Osteocyte (in vitro differentiated cells): ENCODE measurements around the gene DGKZ. TPM values are rescaled to one million over a fixed set of nuclear protein-coding genes. Genes with fewer than 3 reads are reported as not detected.
"Not testable (repeated sequence)": the region's sequence is repeated elsewhere in the genome, so short reads cannot be mapped to it uniquely, and the experiment has no call there.

Experiments
- DNase-seq: peaks from one replicate; pipeline ENCODE4 v3.0.0; 2021; ENCODE audit warnings: mixed read lengths; ENCODE audit not compliant: unreplicated experiment; ENCODE audit errors: extremely low spot score
- H3K27ac Mint-ChIP-seq: one replicate; pipeline ENCODE4 v1.8.0; 2021; ENCODE audit warnings: mild to moderate bottlenecking, mixed read lengths; ENCODE audit not compliant: unreplicated experiment
- H3K27me3 Mint-ChIP-seq: one replicate; pipeline ENCODE4 v1.8.0; 2021; ENCODE audit warnings: mixed read lengths; ENCODE audit not compliant: unreplicated experiment
- H3K36me3 Mint-ChIP-seq: one replicate; pipeline ENCODE4 v1.8.0; 2021; ENCODE audit warnings: mixed read lengths; ENCODE audit not compliant: unreplicated experiment
- H3K4me1 Mint-ChIP-seq: one replicate; pipeline ENCODE4 v1.8.0; 2021; ENCODE audit warnings: mixed read lengths; ENCODE audit not compliant: unreplicated experiment
- H3K4me3 Mint-ChIP-seq: one replicate; pipeline ENCODE4 v1.8.0; 2021; ENCODE audit warnings: mild to moderate bottlenecking, moderate library complexity, mixed read lengths; ENCODE audit not compliant: unreplicated experiment
- H3K9me3 Mint-ChIP-seq: one replicate; pipeline ENCODE4 v1.8.0; 2021; ENCODE audit warnings: mixed read lengths; ENCODE audit not compliant: unreplicated experiment
- total RNA-seq: library from RNA; stranded (reverse); gene quantifications from 2 replicates; pipeline ENCODE4 v1.2.1, GENCODE V29; 2021
- TF ChIP-seq, protein P1 (sequence below): fragments of 200-600 bp; sonication (generic); IDR thresholded peaks from 2 replicates; pipeline ENCODE4 v1.5.0; 2021; ENCODE audit warnings: antibody characterized with exemption, mild to moderate bottlenecking, moderate library complexity

DGKZ gene
- total RNA-seq, 1 donor from 2014 or later, result 49.9 TPM

DNA sequence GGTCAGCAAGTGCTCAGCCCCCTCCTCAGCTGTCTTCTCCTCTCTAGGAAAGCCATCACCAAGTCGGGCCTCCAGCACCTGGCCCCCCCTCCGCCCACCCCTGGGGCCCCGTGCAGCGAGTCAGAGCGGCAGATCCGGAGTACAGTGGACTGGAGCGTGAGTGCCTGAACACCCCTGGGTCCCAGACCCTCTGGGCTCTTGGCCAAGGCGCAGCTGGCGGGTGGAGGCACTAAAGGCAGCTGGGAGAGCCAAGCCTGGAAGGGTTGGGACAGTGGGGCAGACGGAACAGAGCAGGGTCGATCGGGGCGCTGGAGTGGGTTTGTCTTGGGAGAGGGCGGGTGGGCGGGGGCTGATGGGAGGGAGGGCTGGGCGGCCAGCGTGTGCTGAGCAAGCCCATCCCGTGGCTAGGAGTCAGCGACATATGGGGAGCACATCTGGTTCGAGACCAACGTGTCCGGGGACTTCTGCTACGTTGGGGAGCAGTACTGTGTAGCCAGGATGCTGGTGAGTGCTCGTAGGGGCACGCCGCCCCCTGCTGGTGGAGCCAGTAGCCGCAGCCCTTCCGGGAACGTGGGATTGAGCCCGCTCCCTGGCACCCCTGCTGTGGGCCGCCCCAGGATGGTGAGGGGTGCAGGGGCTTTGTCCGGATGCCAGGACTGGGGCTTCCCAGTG lies 20.1 kb downstream of the DGKZ start:
- TF ChIP-seq, protein P1, sequence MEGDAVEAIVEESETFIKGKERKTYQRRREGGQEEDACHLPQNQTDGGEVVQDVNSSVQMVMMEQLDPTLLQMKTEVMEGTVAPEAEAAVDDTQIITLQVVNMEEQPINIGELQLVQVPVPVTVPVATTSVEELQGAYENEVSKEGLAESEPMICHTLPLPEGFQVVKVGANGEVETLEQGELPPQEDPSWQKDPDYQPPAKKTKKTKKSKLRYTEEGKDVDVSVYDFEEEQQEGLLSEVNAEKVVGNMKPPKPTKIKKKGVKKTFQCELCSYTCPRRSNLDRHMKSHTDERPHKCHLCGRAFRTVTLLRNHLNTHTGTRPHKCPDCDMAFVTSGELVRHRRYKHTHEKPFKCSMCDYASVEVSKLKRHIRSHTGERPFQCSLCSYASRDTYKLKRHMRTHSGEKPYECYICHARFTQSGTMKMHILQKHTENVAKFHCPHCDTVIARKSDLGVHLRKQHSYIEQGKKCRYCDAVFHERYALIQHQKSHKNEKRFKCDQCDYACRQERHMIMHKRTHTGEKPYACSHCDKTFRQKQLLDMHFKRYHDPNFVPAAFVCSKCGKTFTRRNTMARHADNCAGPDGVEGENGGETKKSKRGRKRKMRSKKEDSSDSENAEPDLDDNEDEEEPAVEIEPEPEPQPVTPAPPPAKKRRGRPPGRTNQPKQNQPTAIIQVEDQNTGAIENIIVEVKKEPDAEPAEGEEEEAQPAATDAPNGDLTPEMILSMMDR, result peak; percentile 93
- Mint-ChIP-seq H3K36me3 (no peaks in the 10 kb centered on the region), H3K27ac (no peak overlapping the region), H3K9me3 (no peaks in the 10 kb centered on the region), H3K4me3 (no peak overlapping the region), H3K4me1 (peaks cover 47% of the 10 kb centered on the region), H3K27me3 (no peaks in the 10 kb centered on the region)
- DNase-seq, result peak; percentile 90

DNA sequence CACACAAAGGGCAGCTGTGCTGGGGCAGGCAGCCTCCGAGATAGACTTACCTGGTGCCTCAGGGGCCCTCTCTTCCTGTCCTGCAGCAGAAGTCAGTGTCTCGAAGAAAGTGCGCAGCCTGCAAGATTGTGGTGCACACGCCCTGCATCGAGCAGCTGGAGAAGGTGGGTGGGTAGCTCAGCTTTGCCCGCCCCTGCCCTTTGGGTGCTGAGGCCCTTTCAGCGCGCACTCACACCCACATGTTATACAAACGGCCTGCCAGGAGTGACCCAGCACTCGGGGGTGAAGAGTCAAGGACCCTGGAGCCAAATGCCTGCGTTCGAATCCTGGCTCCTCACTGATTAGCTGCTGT lies 20.6 kb downstream of the DGKZ start:
- H3K9me3 Mint-ChIP-seq, result no peaks in the 10 kb centered on the region
- peaks cover 42% of the 10 kb centered on the region for H3K4me1 Mint-ChIP-seq
- H3K27ac Mint-ChIP-seq, result no peak overlapping the region
- H3K27me3 Mint-ChIP-seq, result no peaks in the 10 kb centered on the region
- DNase-seq, result no peak
- TF ChIP-seq, protein P1, result peak; percentile 4
- no peaks in the 10 kb centered on the region for H3K36me3 Mint-ChIP-seq
- H3K4me3 Mint-ChIP-seq, result no peak overlapping the region

DNA sequence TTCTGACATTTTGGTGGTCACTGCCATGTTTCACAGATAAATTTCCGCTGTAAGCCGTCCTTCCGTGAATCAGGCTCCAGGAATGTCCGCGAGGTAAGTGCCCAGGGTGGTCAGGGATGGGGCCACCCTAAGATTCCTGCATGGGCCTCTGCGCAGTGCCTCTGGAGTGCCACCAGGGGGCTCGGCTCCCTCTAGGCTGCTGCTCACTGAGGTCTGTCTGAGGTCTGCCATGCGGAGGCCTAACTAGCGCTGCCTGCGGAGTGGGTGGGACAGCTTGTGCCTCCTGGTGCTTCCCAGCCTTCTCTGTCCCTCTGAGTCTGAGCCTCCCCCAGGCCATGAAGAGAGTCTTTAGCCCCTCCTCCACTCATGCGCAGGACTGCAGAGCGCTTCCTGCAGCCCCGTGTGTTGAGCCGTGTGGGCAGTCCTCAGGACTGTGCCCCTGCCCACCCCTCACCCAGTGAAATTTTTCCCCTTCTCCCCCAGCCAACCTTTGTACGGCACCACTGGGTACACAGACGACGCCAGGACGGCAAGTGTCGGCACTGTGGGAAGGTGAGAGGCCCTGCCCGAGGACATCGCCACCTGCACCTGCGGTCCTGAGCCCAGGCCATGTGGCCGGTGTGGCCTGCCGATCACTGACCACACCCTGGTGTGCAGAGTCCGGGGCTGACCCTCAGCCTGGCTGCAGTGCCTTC lies 22.3 kb downstream of the DGKZ start:
- H3K4me1 Mint-ChIP-seq, result peaks cover 30% of the 10 kb centered on the region
- no peak overlapping the region for H3K4me3 Mint-ChIP-seq
- H3K9me3 Mint-ChIP-seq, result no peaks in the 10 kb centered on the region
- no peaks in the 10 kb centered on the region for H3K36me3 Mint-ChIP-seq
- no peak overlapping the region for H3K27ac Mint-ChIP-seq
- TF ChIP-seq, protein P1, result peak; percentile 90
- no peak for DNase-seq
- no peaks in the 10 kb centered on the region for H3K27me3 Mint-ChIP-seq

DNA sequence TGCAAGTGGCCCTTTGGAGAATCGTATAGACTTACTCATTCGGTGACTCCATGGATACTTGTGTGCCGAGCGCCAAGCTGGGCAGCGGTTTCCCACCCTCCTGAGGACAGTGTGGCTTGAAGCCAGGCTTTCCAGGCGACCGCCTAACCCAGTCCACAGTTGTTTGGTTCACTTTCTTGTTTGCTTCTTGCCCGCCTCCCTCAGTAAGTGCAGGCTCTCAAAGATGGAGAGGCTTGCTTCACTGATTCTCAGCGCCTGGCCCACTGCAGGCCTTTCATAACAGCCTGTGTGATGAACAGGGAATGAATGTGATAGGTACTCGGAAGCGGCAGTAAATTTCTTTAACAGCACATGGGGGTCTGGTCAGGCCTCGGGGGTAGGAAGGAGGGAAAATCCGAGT lies 23.0 kb downstream of the DGKZ start:
- Mint-ChIP-seq H3K27ac (no peak overlapping the region), H3K4me3 (no peak overlapping the region), H3K4me1 (peaks cover 28% of the 10 kb centered on the region), H3K9me3 (no peaks in the 10 kb centered on the region), H3K27me3 (no peaks in the 10 kb centered on the region), H3K36me3 (peaks cover 3% of the 10 kb centered on the region)
- TF ChIP-seq, protein P1, result no peak
- no peak for DNase-seq

DNA sequence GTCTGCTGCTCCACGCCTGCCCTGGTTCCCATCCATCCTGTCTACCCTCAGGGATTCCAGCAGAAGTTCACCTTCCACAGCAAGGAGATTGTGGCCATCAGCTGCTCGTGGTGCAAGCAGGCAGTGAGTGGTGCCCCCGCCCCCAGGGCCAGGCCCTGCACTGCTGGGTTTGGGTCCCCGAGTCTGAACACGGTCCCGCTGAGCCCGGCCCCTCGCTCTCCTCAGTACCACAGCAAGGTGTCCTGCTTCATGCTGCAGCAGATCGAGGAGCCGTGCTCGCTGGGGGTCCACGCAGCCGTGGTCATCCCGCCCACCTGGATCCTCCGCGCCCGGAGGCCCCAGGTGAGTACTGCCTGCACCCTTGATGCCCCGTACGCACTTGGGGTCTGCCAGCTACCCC lies 24.0 kb downstream of the DGKZ start:
- not testable (repeated sequence) for H3K9me3 Mint-ChIP-seq, H3K36me3 Mint-ChIP-seq, H3K27ac Mint-ChIP-seq, H3K27me3 Mint-ChIP-seq, DNase-seq, H3K4me3 Mint-ChIP-seq
- peaks cover 24% of the 10 kb centered on the region for H3K4me1 Mint-ChIP-seq
